ENCODE measurements around the gene CELF1.

- no peak for TF ChIP-seq CTCF (IDR thresholded peaks at IDR 0.05; ENCODE audit: poor library complexity, severe bottlenecking)
- TF ChIP-seq TAF1 (IDR thresholded peaks at IDR 0.05; ENCODE audit: low read depth), result no peak
- TF ChIP-seq RAD21 (conservative IDR thresholded peaks at IDR 0.05), result no peak
- TF ChIP-seq MXI1 (conservative IDR thresholded peaks at IDR 0.05; ENCODE audit: poor library complexity, severe bottlenecking), result no peak
- TF ChIP-seq REST (IDR thresholded peaks at IDR 0.05; ENCODE audit: borderline replicate concordance), result no peak
- TF ChIP-seq EP300 (conservative IDR thresholded peaks at IDR 0.05; ENCODE audit: poor library complexity, severe bottlenecking), result no peak
- TF ChIP-seq EZH2 (IDR thresholded peaks at IDR 0.05; ENCODE audit: borderline replicate concordance, insufficient read depth, low read length, poor library complexity, severe bottlenecking), result no peak
- TF ChIP-seq SMC3 (conservative IDR thresholded peaks at IDR 0.05; ENCODE audit: poor library complexity), result no peak
These were observed 119.8 kb downstream of the CELF1 start for GRCh38 chr11:47433157-47433556.

Data from neural cell (in vitro differentiated cells).